CD14-positive monocyte (primary cell): ENCODE results near the gene CDH12. TPM values are rescaled to one million over a fixed set of nuclear protein-coding genes. Genes with fewer than 3 reads are reported as not detected.

Experiments used
- DNase-seq, 3 donors: peaks; one replicate each; pipeline ENCODE4 v3.0.0-alpha.2; 2011 to 2022
- H2AFZ ChIP-seq: 2 replicates; pipeline ENCODE4 v1.6.0; 2012; ENCODE audit warnings: mild to moderate bottlenecking, low read depth, low read length, inconsistent platforms; ENCODE audit not compliant: insufficient read depth, poor library complexity, severe bottlenecking
- H3K27ac ChIP-seq, 2 donors: 1 replicate in 1 of 2; 2 replicates in 1 of 2; pipeline ENCODE4 v1.5.1; 2012 to 2013; ENCODE audit warnings: low read length in 2 of 2, control low read depth in 1 of 2, inconsistent platforms in 1 of 2, low read depth in 1 of 2, mild to moderate bottlenecking in 1 of 2
- H3K27me3 ChIP-seq, 2 donors: one replicate each; pipeline versions ENCODE4 v1.6.0 to v1.6.1; 2011 to 2013; ENCODE audit warnings: low read length in 2 of 2; ENCODE audit not compliant: control insufficient read depth in 2 of 2, insufficient read depth in 2 of 2
- H3K36me3 ChIP-seq, 2 donors: replicated peaks in 1 of 2; 1 replicate in 1 of 2; 2 replicates in 1 of 2; pipeline versions ENCODE4 v1.5.1 to v1.6.1; 2012 to 2013; ENCODE audit warnings: low read length in 2 of 2, control low read depth in 1 of 2, inconsistent platforms in 1 of 2, mild to moderate bottlenecking in 1 of 2; ENCODE audit not compliant: insufficient read depth in 2 of 2, control insufficient read depth in 1 of 2
- H3K4me1 ChIP-seq, 2 donors: 1 replicate in 1 of 2; 2 replicates in 1 of 2; pipeline versions ENCODE4 v1.5.1 to v1.6.1; 2012 to 2013; ENCODE audit warnings: low read length in 2 of 2, control low read depth in 1 of 2, inconsistent platforms in 1 of 2, mild to moderate bottlenecking in 1 of 2, moderate library complexity in 1 of 2; ENCODE audit not compliant: insufficient read depth in 2 of 2, control insufficient read depth in 1 of 2
- H3K4me2 ChIP-seq: replicated peaks from 2 replicates; pipeline ENCODE3; 2012; ENCODE audit warnings: low read length, moderate library complexity, mild to moderate bottlenecking; ENCODE audit not compliant: poor library complexity, severe bottlenecking; ENCODE audit errors: extremely low read depth
- H3K4me3 ChIP-seq, 3 experiments: fragments of 200-600 bp in 1 of 3; sonication (generic) in 1 of 3; replicated peaks in 1 of 3; 1 replicate in 2 of 3; 2 replicates in 1 of 3; pipeline ENCODE4 v1.5.1; 2011 to 2013; ENCODE audit warnings: low read length in 3 of 3, mild to moderate bottlenecking in 3 of 3, control low read depth in 2 of 3, low read depth in 2 of 3, inconsistent platforms in 1 of 3, moderate library complexity in 1 of 3
- H3K79me2 ChIP-seq: 2 replicates; pipeline ENCODE4 v1.6.0; 2012; ENCODE audit warnings: mild to moderate bottlenecking, control low read depth, inconsistent platforms, low read length, moderate library complexity; ENCODE audit not compliant: insufficient read depth
- H3K9ac ChIP-seq: 2 replicates; pipeline ENCODE4 v1.6.0; 2017; ENCODE audit warnings: low read length, mild to moderate bottlenecking; ENCODE audit not compliant: insufficient read depth, poor library complexity, severe bottlenecking
- H3K9me3 ChIP-seq, 2 donors: replicated peaks in 1 of 2; 1 replicate in 1 of 2; 2 replicates in 1 of 2; pipeline versions ENCODE4 v1.5.1 to v1.6.1; 2012 to 2013; ENCODE audit warnings: low read length in 2 of 2, control low read depth in 1 of 2; ENCODE audit not compliant: control insufficient read depth in 1 of 2, insufficient read depth in 1 of 2
- H4K20me1 ChIP-seq: 2 replicates; pipeline ENCODE4 v1.6.0; 2012; ENCODE audit warnings: mild to moderate bottlenecking, low read length, control low read depth, moderate library complexity; ENCODE audit not compliant: insufficient read depth
- H3K27ac Mint-ChIP-seq, 7 donors: one replicate each; pipeline ENCODE4 v1.8.0; 2020; ENCODE audit warnings: mild to moderate bottlenecking in 7 of 7, mixed read lengths in 7 of 7, moderate library complexity in 6 of 7, inconsistent platforms in 2 of 7
- H3K27me3 Mint-ChIP-seq, 3 donors: one replicate each; pipeline ENCODE4 v1.8.0; 2021 to 2022; ENCODE audit warnings: low read depth in 3 of 3, mild to moderate bottlenecking in 3 of 3, mixed read lengths in 3 of 3, moderate library complexity in 3 of 3, inconsistent platforms in 1 of 3
- H3K36me3 Mint-ChIP-seq, 2 donors: one replicate each; pipeline ENCODE4 v1.8.0; 2020; ENCODE audit warnings: mixed read lengths in 2 of 2, inconsistent platforms in 1 of 2, mild to moderate bottlenecking in 1 of 2
- H3K4me1 Mint-ChIP-seq: one replicate; pipeline ENCODE4 v1.8.0; 2020; ENCODE audit warnings: mild to moderate bottlenecking, mixed read lengths
- H3K4me3 Mint-ChIP-seq, 2 donors: one replicate each; pipeline ENCODE4 v1.8.0; 2020; ENCODE audit warnings: mild to moderate bottlenecking in 2 of 2, mixed read lengths in 2 of 2, moderate library complexity in 1 of 2
- H3K9me3 Mint-ChIP-seq, 7 donors: one replicate each; pipeline ENCODE4 v1.8.0; 2020 to 2022; ENCODE audit warnings: mixed read lengths in 7 of 7, mild to moderate bottlenecking in 6 of 7, moderate library complexity in 6 of 7, inconsistent platforms in 2 of 7
- CTCF ChIP-seq: fragments of 200-600 bp; IDR thresholded peaks from one replicate; pipeline ENCODE4 v1.8.0; 2022; ENCODE audit warnings: antibody characterized with exemption, mild to moderate bottlenecking
- WGBS: methylation state at CpG from one replicate; pipeline ENCODE4 v1.1.5; 2013; ENCODE audit warnings: missing lambda C conversion rate; ENCODE audit not compliant: insufficient coverage; 5-methylcytosine and 5-hydroxymethylcytosine counted together
- intact Hi-C, 2 donors: fragments of 100-400 bp; cut with micrococcal nuclease; formaldehyde crosslinking; loops; one replicate each; pipeline versions ENCODE4 v1.15.0 to v1.15.1; 2023
- polyA plus RNA-seq, 3 donors: library from polyadenylated mRNA; depleted of rRNA in 1 of 3; unstranded in 2 of 3; stranded (reverse) in 1 of 3; fragments of 300-500 nt in 2 of 3; fragments of >200 nt in 1 of 3; fragmentation: Illumina TruSeq in 2 of 3; gene quantifications; 1 replicate in 2 of 3; 2 replicates in 1 of 3; pipeline ENCODE4 v1.2.3, GENCODE V29; 2012 to 2021

The CDH12 gene
- polyA plus RNA-seq, 3 donors, result not detected

- no peak overlapping the region for H3K27ac ChIP-seq
- H3K27me3 ChIP-seq, result no peaks in the 10 kb centered on the region
- Mint-ChIP-seq H3K9me3 (peaks cover 0 to 4% (median 2%) of the 10 kb centered on the region in 7 donors), H3K27ac (no peak overlapping the region), H3K4me3 (no peak overlapping the region), H3K4me1 (no peaks in the 10 kb centered on the region), H3K36me3 (no peaks in the 10 kb centered on the region), H3K27me3 (no peaks in the 10 kb centered on the region)
- no peak overlapping the region for H3K9ac ChIP-seq
- TF ChIP-seq CTCF, result no peak
- intact Hi-C loops, result no loop called here
- no peak overlapping the region for H3K4me3 ChIP-seq
- H3K4me2 ChIP-seq, result no peak overlapping the region
- H3K9me3 ChIP-seq, result peaks cover 0 to 4% of the 10 kb centered on the region in 2 donors
- no peaks in the 10 kb centered on the region for H3K36me3 ChIP-seq
- H3K79me2 ChIP-seq, result no peaks in the 10 kb centered on the region
- WGBS, result no CpG with 5 or more reads among the region's 1 CpG
- no peaks in the 10 kb centered on the region for H4K20me1 ChIP-seq
- DNase-seq, result no peak
- H2AFZ ChIP-seq, result no peak overlapping the region
- no peaks in the 10 kb centered on the region for H3K4me1 ChIP-seq
Observed at GRCh38 chr5:21784487-21784886, 1068.7 kb downstream of the CDH12 start.

- Histone ChIP-seq H3K4me3 (no peak overlapping the region), H4K20me1 (no peaks in the 10 kb centered on the region), H3K27ac (no peak overlapping the region), H3K9ac (no peak overlapping the region), H3K27me3 (no peaks in the 10 kb centered on the region), H2AFZ (no peak overlapping the region), H3K36me3 (no peaks in the 10 kb centered on the region), H3K4me2 (no peak overlapping the region), H3K9me3 (peaks cover 0 to 4% of the 10 kb centered on the region in 2 donors), H3K4me1 (no peaks in the 10 kb centered on the region), H3K79me2 (no peaks in the 10 kb centered on the region)
- Mint-ChIP-seq H3K27ac (no peak overlapping the region), H3K4me3 (no peak overlapping the region), H3K27me3 (no peaks in the 10 kb centered on the region), H3K9me3 (peaks cover 0 to 4% (median 2%) of the 10 kb centered on the region in 7 donors), H3K4me1 (no peaks in the 10 kb centered on the region), H3K36me3 (no peaks in the 10 kb centered on the region)
- 92% methylated on average over 2 of the region's 6 CpGs for WGBS
- intact Hi-C loops, result no loop called here
- DNase-seq, result no peak
- TF ChIP-seq CTCF, result no peak
Observed at GRCh38 chr5:21783074-21783679, 1070.0 kb downstream of the CDH12 start.
